Neutrophil (primary cell): ENCODE data around the gene ALG12.

Experiments used
- H3K27ac ChIP-seq: fragments of 200-600 bp; sonication (generic); 2 replicates; pipeline ENCODE4 v1.5.1; 2016; ENCODE audit warnings: mild to moderate bottlenecking, moderate library complexity
- H3K27me3 ChIP-seq: fragments of 200-600 bp; sonication (generic); 2 replicates; pipeline ENCODE4 v1.6.0; 2016; ENCODE audit warnings: mild to moderate bottlenecking
- H3K36me3 ChIP-seq: fragments of 200-600 bp; sonication (generic); 2 replicates; pipeline ENCODE4 v1.5.1; 2017
- H3K4me1 ChIP-seq, 2 experiments: fragments of 200-600 bp in 1 of 2; sonication (generic) in 1 of 2; 1 replicate in 1 of 2; 2 replicates in 1 of 2; pipeline versions ENCODE4 v1.5.1 to v1.6.1; 2013 to 2016; ENCODE audit warnings: low read depth in 1 of 2, low read length in 1 of 2, mild to moderate bottlenecking in 1 of 2, moderate library complexity in 1 of 2; ENCODE audit not compliant: control insufficient read depth in 1 of 2, insufficient read depth in 1 of 2
- H3K4me3 ChIP-seq, 2 experiments: fragments of 200-600 bp in 1 of 2; sonication (generic) in 1 of 2; 1 replicate in 1 of 2; 2 replicates in 1 of 2; pipeline ENCODE4 v1.5.1; 2013 to 2016; ENCODE audit warnings: low read depth in 1 of 2, low read length in 1 of 2, mild to moderate bottlenecking in 1 of 2, moderate library complexity in 1 of 2
- H3K9me3 ChIP-seq: fragments of 200-600 bp; sonication (generic); 2 replicates; pipeline ENCODE4 v1.5.1; 2016
- TF ChIP-seq, protein P1 (sequence below): fragments of 200-600 bp; sonication (generic); IDR thresholded peaks from 2 replicates; pipeline ENCODE4 v1.5.1; 2016; ENCODE audit warnings: antibody characterized with exemption

Gene ALG12

DNA sequence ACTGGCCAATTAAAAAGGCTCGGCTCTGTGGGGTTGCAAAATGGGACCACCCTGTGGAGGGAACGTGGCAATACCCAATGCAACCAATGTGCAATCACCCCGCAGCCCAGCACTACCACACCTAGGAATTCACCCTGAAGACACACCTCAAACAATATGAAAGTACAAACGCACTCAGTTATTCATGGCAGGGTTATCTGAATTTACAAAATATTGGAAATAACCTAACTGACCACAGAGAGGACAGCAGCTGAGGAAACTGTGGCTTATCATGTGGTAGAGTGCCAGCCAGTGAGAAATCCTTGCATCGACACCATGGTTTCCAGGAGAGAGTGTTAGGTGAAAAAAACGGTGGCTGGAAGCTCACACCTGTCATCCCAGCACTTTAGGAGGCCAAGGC lies 18.7 kb downstream of the ALG12 start:
- Histone ChIP-seq H3K27ac (no peak overlapping the region), H3K4me1 (no peaks in the 10 kb centered on the region), H3K9me3 (no peaks in the 10 kb centered on the region), H3K4me3 (no peak overlapping the region), H3K36me3 (peaks cover 39% of the 10 kb centered on the region), H3K27me3 (no peaks in the 10 kb centered on the region)
- TF ChIP-seq, protein P1, sequence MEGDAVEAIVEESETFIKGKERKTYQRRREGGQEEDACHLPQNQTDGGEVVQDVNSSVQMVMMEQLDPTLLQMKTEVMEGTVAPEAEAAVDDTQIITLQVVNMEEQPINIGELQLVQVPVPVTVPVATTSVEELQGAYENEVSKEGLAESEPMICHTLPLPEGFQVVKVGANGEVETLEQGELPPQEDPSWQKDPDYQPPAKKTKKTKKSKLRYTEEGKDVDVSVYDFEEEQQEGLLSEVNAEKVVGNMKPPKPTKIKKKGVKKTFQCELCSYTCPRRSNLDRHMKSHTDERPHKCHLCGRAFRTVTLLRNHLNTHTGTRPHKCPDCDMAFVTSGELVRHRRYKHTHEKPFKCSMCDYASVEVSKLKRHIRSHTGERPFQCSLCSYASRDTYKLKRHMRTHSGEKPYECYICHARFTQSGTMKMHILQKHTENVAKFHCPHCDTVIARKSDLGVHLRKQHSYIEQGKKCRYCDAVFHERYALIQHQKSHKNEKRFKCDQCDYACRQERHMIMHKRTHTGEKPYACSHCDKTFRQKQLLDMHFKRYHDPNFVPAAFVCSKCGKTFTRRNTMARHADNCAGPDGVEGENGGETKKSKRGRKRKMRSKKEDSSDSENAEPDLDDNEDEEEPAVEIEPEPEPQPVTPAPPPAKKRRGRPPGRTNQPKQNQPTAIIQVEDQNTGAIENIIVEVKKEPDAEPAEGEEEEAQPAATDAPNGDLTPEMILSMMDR: no peak

DNA sequence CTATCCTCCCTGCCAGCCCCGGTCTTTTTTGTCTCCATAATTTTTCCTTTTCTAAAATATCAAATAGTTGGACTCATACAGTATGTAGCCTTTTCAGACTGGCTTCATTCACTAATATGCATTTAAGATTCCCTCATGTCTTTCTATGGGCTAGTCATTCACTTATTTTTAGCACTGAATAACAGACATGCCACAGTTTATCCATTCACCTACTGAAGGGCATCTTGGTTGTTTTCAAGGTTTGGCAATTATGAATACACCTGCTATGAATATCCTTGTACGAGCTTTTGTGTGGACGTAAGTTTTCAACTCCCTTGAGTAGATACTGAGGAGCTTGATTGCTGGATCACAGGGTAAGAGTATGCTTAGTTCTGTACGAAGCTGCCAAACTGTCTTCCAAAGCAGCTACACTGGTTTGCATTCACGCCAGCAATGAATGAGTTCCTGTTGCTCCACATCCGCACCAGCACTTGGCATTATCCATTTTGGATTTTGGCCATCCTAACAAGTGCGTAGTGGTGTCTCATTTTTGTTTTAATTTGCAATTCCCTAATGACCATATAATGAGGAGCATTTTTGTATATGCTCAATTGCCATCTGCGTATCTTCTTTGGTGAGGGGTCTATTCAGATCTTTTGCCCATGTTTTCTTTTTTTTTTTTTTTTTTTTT lies 21.1 kb downstream of the ALG12 start:
- no peaks in the 10 kb centered on the region for H3K27me3 ChIP-seq
- no peaks in the 10 kb centered on the region for H3K9me3 ChIP-seq
- TF ChIP-seq, protein P1: no peak
- no peak overlapping the region for H3K27ac ChIP-seq
- no peaks in the 10 kb centered on the region for H3K4me1 ChIP-seq
- H3K4me3 ChIP-seq: no peak overlapping the region
- H3K36me3 ChIP-seq: peaks cover 26% of the 10 kb centered on the region

DNA sequence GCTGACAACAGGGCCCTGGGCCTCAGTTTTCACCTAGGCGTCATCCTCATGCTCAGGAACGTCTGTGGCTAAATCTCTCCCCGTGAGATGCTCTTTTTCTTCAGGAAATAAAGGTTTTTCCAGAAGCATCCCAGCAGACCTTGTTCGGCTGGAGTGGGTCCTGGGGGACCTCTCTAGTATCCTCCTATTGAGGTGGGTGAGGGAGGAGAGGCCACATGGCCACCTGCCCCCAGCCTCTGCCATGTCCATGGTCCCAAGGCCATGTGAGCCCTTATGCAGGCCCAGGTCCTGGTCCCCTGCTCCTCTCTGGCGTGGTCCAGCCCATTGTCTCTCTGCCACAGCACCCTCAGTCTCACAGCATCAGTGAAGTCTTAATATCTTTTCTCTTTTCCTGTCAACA lies 22.0 kb downstream of the ALG12 start:
- TF ChIP-seq, protein P1: no peak
- no peak overlapping the region for H3K27ac ChIP-seq
- peaks cover 18% of the 10 kb centered on the region for H3K36me3 ChIP-seq

DNA sequence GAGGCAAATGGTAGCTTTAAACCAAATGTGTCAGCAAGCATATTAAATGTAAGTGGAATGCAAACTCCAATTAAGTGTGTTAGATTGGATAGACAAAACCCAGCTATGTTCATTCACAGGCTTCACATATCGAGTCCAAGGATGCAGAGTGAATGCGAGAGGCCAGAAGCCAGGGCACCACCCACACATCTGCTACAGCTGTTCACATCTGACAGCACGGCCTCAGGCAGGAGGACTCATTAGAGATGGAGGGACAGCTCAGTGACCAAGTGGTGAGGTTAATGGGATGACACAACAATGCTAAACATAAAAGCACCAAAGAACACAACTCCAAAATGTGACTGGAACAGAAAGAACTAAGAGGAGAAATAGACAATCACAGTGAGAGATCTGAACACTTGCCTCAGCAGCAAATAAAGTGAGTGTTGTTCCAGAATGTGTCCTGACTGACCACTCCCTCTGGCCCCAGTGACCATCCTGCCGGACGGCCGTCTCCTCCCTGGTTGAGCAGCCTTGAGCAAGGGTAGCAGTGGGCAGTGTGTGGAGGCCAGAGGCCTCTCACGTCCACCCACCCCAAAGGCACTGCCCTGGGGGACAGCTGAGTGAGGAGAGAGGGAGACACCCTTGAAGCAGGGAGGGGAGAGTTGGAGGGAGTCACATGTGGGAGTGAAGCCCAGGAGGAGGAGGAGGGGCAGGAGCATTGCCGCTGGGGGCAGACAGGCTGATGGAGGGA lies 23.8 kb downstream of the ALG12 start:
- Histone ChIP-seq H3K4me3 (no peak overlapping the region), H3K9me3 (no peaks in the 10 kb centered on the region), H3K4me1 (no peaks in the 10 kb centered on the region), H3K27me3 (no peaks in the 10 kb centered on the region), H3K36me3 (peaks cover 6% of the 10 kb centered on the region), H3K27ac (no peak overlapping the region)
- TF ChIP-seq, protein P1: no peak

More for the DNA sequence above, 22.0 kb downstream of the ALG12 start:
- Histone ChIP-seq H3K4me1 (no peaks in the 10 kb centered on the region), H3K27me3 (no peaks in the 10 kb centered on the region), H3K9me3 (no peaks in the 10 kb centered on the region), H3K4me3 (no peak overlapping the region)

DNA sequence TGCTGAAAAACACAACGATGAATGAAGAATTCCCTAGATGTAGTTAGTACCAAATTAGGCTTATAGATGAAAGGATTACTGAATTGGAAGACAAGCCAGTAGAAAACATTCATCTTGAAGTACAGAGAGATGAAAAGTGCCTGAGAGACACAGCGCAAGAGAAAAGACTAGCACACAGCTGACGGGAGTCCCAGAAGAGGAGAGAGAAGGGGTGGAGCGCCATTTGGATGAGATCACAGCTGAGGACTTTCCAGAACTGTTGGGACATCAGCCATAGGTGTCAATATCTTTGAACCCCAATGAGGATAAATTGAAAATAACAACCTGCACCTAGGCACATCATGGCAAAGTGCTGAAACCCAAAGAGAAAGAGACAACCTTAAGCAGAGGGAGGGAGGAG lies 25.2 kb downstream of the ALG12 start:
- H3K9me3 ChIP-seq: no peaks in the 10 kb centered on the region
- no peaks in the 10 kb centered on the region for H3K4me1 ChIP-seq
- H3K27ac ChIP-seq: no peak overlapping the region
- H3K4me3 ChIP-seq: no peak overlapping the region
- H3K27me3 ChIP-seq: no peaks in the 10 kb centered on the region
- H3K36me3 ChIP-seq: peaks cover 14% of the 10 kb centered on the region
- TF ChIP-seq, protein P1: no peak
